ENCODE data around the gene ZRANB3.
"Not testable (repeated sequence)": the region's sequence is repeated elsewhere in the genome, so short reads cannot be mapped to it uniquely, and the experiment has no call there.

Gene ZRANB3

GRCh38 chr2:135093670-135094330, 437.2 kb downstream of the ZRANB3 start:
- no peak for DNase-seq (ENCODE audit: extremely low read depth in 1 of 2, low read depth in 1 of 2)

DNA sequence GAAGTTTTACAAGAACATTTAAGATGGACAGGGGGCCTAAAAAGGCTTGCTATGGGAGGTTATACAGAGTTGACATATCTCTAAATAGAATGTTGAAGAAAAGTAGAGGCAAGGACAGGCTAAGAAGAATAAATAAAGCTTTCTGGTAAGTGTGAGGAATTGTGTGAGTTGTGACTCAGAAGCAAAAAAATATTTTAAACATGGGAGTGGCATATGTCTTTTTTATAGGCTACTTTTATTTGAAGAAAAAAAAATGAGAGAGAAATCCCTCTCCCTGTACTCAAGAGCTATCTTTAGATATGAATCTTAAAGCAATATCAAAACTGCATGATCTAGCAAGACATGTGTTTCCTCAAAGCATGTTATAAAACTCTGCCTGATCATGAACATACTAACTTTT, 437.8 kb downstream of the ZRANB3 start:
- DNase-seq (ENCODE audit: extremely low read depth in 1 of 2, low read depth in 1 of 2) = no peak

DNA sequence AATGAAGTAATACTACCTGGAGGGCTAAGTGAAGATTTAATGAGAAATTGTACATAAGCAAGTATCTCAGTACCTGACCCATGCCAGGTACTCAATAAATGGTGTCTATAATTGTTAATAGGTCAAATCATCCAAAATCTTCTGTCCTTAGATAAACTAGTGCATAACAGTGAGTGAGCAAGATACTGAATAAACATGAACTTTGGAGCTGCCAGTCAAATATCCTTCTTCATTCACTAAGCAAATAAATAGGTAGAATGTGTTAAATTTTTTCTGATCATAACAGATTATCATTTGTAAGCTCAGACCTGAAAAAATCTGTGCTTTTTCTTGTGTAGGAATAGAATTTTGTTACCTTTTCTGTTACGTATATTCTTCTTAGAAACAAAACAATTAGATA, 439.3 kb downstream of the ZRANB3 start:
- no peak for DNase-seq (ENCODE audit: extremely low read depth in 1 of 2, low read depth in 1 of 2)

DNA sequence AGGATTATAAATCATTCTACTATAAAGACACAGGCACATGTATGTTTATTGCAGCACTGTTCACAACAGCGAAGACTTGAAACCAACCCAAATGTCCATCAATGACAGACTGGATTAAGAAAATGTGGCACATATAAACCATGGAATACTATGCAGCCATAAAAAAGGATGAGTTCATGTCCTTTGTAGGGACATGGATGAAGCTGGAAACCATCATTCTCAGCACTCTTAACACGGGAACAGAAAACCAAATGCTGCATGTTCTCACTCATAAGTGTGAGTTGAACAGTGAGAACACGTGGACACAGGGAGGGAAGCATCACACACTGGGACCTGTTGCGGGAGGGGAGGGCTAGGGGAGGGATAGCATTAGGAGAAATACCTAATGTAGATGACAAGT, 441.4 kb downstream of the ZRANB3 start:
- DNase-seq (ENCODE audit: extremely low read depth in 1 of 2, low read depth in 1 of 2) = not testable (repeated sequence)

Data from stimulated activated CD8-positive, alpha-beta memory T cell treated with anti-CD3 and anti-CD28 coated beads, Interleukin-7, amount 100 ng/mL, for 48 hours (primary cell).